G401.6 (cell line): Measurements from ENCODE around the gene ZNF296.
A peak's percentile ranks its signal among the peaks of the same experiment; 100 is the strongest.

Experiments used
- FAIRE-seq: peaks from 2 replicates; lab custom pipeline; 2012; peaks lifted over from hg19 to GRCh38; lab: Jason Lieb, UNC

ZNF296 gene

GRCh38 chr19:45103156-45103507 is 26.9 kb upstream of the ZNF296 start:
- FAIRE-seq, result no peak

- no peak for FAIRE-seq
Observed at GRCh38 chr19:45102481-45102880, 26.2 kb upstream of the ZNF296 start.

GRCh38 chr19:45101806-45102205 is 25.5 kb upstream of the ZNF296 start:
- FAIRE-seq, result no peak

- FAIRE-seq, result no peak
Observed at GRCh38 chr19:45100846-45101252, 24.6 kb upstream of the ZNF296 start.

GRCh38 chr19:45100201-45100600 is 23.9 kb upstream of the ZNF296 start:
- FAIRE-seq, result no peak

GRCh38 chr19:45099467-45100191 is 23.4 kb upstream of the ZNF296 start:
- no peak for FAIRE-seq

GRCh38 chr19:45098521-45099466 is 22.5 kb upstream of the ZNF296 start:
- no peak for FAIRE-seq

- FAIRE-seq, result no peak
Observed at GRCh38 chr19:45097776-45098520, 21.7 kb upstream of the ZNF296 start.

- FAIRE-seq, result no peak
Observed at GRCh38 chr19:45097450-45097775, 21.1 kb upstream of the ZNF296 start.

- no peak for FAIRE-seq
Observed at GRCh38 chr19:45096700-45097099, 20.4 kb upstream of the ZNF296 start.

GRCh38 chr19:45095496-45096413 is 19.5 kb upstream of the ZNF296 start:
- FAIRE-seq, result no peak

GRCh38 chr19:45094707-45095106 is 18.4 kb upstream of the ZNF296 start:
- no peak for FAIRE-seq

GRCh38 chr19:45094137-45094536 is 17.9 kb upstream of the ZNF296 start:
- no peak for FAIRE-seq

GRCh38 chr19:45092747-45093678 is 16.7 kb upstream of the ZNF296 start, which contains the start of gene PPP1R37:
Gene PPP1R37 (plus strand): TSS chr19:45093179. CDS start chr19:45093326, 147 bp downstream.
- peak; percentile 96 for FAIRE-seq

- peak; percentile 99 for FAIRE-seq
Observed at GRCh38 chr19:45091031-45091923, 15.0 kb upstream of the ZNF296 start.

- FAIRE-seq, result peak; percentile 91
Observed at GRCh38 chr19:45090606-45091005, 14.3 kb upstream of the ZNF296 start.

- peak; percentile 52 for FAIRE-seq
Observed at GRCh38 chr19:45090034-45090433, 13.8 kb upstream of the ZNF296 start.

GRCh38 chr19:45087531-45087930 is 11.3 kb upstream of the ZNF296 start:
- FAIRE-seq, result no peak

- no peak for FAIRE-seq
Observed at GRCh38 chr19:45086480-45086879, 10.2 kb upstream of the ZNF296 start.
